ENCODE measurements around the gene GRIP1.

Gene GRIP1

GRCh38 chr12:66379616-66380015 lies 299.3 kb downstream of the GRIP1 start:
- DNase-seq (ENCODE audit: low read depth) = no peak

- no peak for DNase-seq (ENCODE audit: low read depth)
Observed at GRCh38 chr12:66375560-66375959, 303.3 kb downstream of the GRIP1 start.

GRCh38 chr12:66371982-66372381 lies 306.9 kb downstream of the GRIP1 start:
- no peak for DNase-seq (ENCODE audit: low read depth)

GRCh38 chr12:66367015-66367667 lies 311.7 kb downstream of the GRIP1 start:
- no peak for DNase-seq (ENCODE audit: low read depth)

GRCh38 chr12:66365718-66366490 lies 313.0 kb downstream of the GRIP1 start:
- no peak for DNase-seq (ENCODE audit: low read depth)

GRCh38 chr12:66361703-66362102 lies 317.2 kb downstream of the GRIP1 start:
- DNase-seq (ENCODE audit: low read depth) = no peak

- no peak for DNase-seq (ENCODE audit: low read depth)
Observed at GRCh38 chr12:66359300-66359699, 319.6 kb downstream of the GRIP1 start.

GRCh38 chr12:66354291-66354690 lies 324.6 kb downstream of the GRIP1 start:
- no peak for DNase-seq (ENCODE audit: low read depth)

- DNase-seq (ENCODE audit: low read depth) = no peak
Observed at GRCh38 chr12:66352899-66353298, 326.0 kb downstream of the GRIP1 start.

GRCh38 chr12:66352197-66352596 lies 326.7 kb downstream of the GRIP1 start:
- no peak for DNase-seq (ENCODE audit: low read depth)

- no peak for DNase-seq (ENCODE audit: low read depth)
Observed at GRCh38 chr12:66351301-66351700, 327.6 kb downstream of the GRIP1 start.

GRCh38 chr12:66345956-66346355 lies 332.9 kb downstream of the GRIP1 start:
- DNase-seq (ENCODE audit: low read depth) = no peak

GRCh38 chr12:66345212-66345611 lies 333.7 kb downstream of the GRIP1 start:
- no peak for DNase-seq (ENCODE audit: low read depth)

GRCh38 chr12:66341126-66341525 lies 337.8 kb downstream of the GRIP1 start:
- DNase-seq (ENCODE audit: low read depth) = no peak

- no peak for DNase-seq (ENCODE audit: low read depth)
Observed at GRCh38 chr12:66340131-66340530, 338.7 kb downstream of the GRIP1 start.

- DNase-seq (ENCODE audit: low read depth) = no peak
Observed at GRCh38 chr12:66337381-66338010, 341.4 kb downstream of the GRIP1 start.

- DNase-seq (ENCODE audit: low read depth) = no peak
Observed at GRCh38 chr12:66335746-66336145, 343.1 kb downstream of the GRIP1 start.

GRCh38 chr12:66331814-66332213 lies 347.1 kb downstream of the GRIP1 start:
- no peak for DNase-seq (ENCODE audit: low read depth)

- no peak for DNase-seq (ENCODE audit: low read depth)
Observed at GRCh38 chr12:66331016-66331415, 347.9 kb downstream of the GRIP1 start.

GRCh38 chr12:66329941-66330340 lies 348.9 kb downstream of the GRIP1 start:
- DNase-seq (ENCODE audit: low read depth) = peak; percentile 46

GRCh38 chr12:66323017-66323416 lies 355.9 kb downstream of the GRIP1 start:
- no peak for DNase-seq (ENCODE audit: low read depth)

GRCh38 chr12:66321435-66321834 lies 357.4 kb downstream of the GRIP1 start:
- DNase-seq (ENCODE audit: low read depth) = no peak

- no peak for DNase-seq (ENCODE audit: low read depth)
Observed at GRCh38 chr12:66320996-66321395, 357.9 kb downstream of the GRIP1 start.

Data from stromal cell of bone marrow (primary cell).